H1 (cell line): ENCODE results near the gene RBMS1. TPM values are rescaled to one million over a fixed set of nuclear protein-coding genes. Genes with fewer than 3 reads are reported as not detected.

Experiments
- ASH2L ChIP-seq: fragments of 200-600, 300-600 bp; sonication (generic); IDR thresholded peaks from one replicate; pipeline ENCODE4 v1.7.1; 2017; ENCODE audit warnings: low read length
- JUN ChIP-seq: IDR thresholded peaks from 2 replicates; pipeline ENCODE4 v1.6.1; 2011; ENCODE audit warnings: low read depth, mild to moderate bottlenecking, improper control_type of control experiment, low read length
- POLR2AphosphoS5 ChIP-seq: IDR thresholded peaks from 2 replicates; pipeline ENCODE4 v1.6.1; 2011; ENCODE audit warnings: low read depth, low read length
- SP2 ChIP-seq: IDR thresholded peaks from 2 replicates; pipeline ENCODE4 v1.6.1; 2012; ENCODE audit warnings: mild to moderate bottlenecking, low read length, inconsistent platforms
- polyA plus RNA-seq, 7 experiments: library from polyadenylated mRNA; depleted of rRNA in 3 of 7; stranded (reverse) in 5 of 7; unstranded in 2 of 7; fragments of >200 nt in 5 of 7; fragments of 200-250 nt in 2 of 7; gene quantifications; 1 replicate in 5 of 7; 2 replicates in 1 of 7; 4 replicates in 1 of 7; pipeline versions ENCODE4 v1.2.1 to v1.2.3, GENCODE V29; 2011 to 2013; ENCODE audit warnings: missing spikeins in 2 of 7, mixed read lengths in 2 of 7
- total RNA-seq: library from RNA; stranded (reverse); fragmentation: NEBNext Ultra II Directional; extraction: Animal tissue kit (Norgen Biotek cat#: 25700); gene quantifications from 2 replicates; pipeline ENCODE4 v1.2.1, GENCODE V29; 2021
- TF ChIP-seq, protein P1 (sequence below): fragments of 300-600 bp; sonication (generic); IDR thresholded peaks from 2 replicates; pipeline ENCODE4 v1.7.1; 2012; ENCODE audit warnings: low read length, moderate library complexity, mild to moderate bottlenecking, inconsistent platforms; ENCODE audit not compliant: insufficient replicate concordance
- TF ChIP-seq, protein P2 (sequence below): IDR thresholded peaks from 2 replicates; pipeline ENCODE4 v1.6.1; 2011; ENCODE audit warnings: low read depth, mild to moderate bottlenecking, low read length; ENCODE audit not compliant: insufficient read depth

Gene RBMS1
- total and polyA plus RNA-seq, 2 of the 8 experiments (the other 6 are each of a cell fraction or from before 2014, with no cell fraction given): 53.7 to 60.0 TPM

DNA sequence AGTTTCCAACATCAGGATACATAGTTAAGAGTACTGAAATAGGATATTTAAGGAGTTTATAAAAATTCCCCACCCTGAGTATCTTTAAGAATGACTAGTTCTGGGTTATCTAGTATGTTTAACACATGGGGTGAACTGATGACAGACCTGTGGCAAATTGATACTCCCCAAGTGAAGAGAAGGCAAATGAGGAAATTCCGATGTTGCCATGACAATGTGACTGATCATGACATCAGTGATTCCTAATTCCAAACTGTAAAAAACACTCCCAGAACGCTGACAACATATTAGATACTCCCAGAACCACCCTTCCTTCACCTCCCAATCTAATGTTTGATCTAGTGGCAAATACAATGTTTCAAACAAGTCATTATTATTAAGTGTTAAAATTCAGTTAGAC lies 77.6 kb downstream of the RBMS1 start (continued):
- TF ChIP-seq, protein P1, sequence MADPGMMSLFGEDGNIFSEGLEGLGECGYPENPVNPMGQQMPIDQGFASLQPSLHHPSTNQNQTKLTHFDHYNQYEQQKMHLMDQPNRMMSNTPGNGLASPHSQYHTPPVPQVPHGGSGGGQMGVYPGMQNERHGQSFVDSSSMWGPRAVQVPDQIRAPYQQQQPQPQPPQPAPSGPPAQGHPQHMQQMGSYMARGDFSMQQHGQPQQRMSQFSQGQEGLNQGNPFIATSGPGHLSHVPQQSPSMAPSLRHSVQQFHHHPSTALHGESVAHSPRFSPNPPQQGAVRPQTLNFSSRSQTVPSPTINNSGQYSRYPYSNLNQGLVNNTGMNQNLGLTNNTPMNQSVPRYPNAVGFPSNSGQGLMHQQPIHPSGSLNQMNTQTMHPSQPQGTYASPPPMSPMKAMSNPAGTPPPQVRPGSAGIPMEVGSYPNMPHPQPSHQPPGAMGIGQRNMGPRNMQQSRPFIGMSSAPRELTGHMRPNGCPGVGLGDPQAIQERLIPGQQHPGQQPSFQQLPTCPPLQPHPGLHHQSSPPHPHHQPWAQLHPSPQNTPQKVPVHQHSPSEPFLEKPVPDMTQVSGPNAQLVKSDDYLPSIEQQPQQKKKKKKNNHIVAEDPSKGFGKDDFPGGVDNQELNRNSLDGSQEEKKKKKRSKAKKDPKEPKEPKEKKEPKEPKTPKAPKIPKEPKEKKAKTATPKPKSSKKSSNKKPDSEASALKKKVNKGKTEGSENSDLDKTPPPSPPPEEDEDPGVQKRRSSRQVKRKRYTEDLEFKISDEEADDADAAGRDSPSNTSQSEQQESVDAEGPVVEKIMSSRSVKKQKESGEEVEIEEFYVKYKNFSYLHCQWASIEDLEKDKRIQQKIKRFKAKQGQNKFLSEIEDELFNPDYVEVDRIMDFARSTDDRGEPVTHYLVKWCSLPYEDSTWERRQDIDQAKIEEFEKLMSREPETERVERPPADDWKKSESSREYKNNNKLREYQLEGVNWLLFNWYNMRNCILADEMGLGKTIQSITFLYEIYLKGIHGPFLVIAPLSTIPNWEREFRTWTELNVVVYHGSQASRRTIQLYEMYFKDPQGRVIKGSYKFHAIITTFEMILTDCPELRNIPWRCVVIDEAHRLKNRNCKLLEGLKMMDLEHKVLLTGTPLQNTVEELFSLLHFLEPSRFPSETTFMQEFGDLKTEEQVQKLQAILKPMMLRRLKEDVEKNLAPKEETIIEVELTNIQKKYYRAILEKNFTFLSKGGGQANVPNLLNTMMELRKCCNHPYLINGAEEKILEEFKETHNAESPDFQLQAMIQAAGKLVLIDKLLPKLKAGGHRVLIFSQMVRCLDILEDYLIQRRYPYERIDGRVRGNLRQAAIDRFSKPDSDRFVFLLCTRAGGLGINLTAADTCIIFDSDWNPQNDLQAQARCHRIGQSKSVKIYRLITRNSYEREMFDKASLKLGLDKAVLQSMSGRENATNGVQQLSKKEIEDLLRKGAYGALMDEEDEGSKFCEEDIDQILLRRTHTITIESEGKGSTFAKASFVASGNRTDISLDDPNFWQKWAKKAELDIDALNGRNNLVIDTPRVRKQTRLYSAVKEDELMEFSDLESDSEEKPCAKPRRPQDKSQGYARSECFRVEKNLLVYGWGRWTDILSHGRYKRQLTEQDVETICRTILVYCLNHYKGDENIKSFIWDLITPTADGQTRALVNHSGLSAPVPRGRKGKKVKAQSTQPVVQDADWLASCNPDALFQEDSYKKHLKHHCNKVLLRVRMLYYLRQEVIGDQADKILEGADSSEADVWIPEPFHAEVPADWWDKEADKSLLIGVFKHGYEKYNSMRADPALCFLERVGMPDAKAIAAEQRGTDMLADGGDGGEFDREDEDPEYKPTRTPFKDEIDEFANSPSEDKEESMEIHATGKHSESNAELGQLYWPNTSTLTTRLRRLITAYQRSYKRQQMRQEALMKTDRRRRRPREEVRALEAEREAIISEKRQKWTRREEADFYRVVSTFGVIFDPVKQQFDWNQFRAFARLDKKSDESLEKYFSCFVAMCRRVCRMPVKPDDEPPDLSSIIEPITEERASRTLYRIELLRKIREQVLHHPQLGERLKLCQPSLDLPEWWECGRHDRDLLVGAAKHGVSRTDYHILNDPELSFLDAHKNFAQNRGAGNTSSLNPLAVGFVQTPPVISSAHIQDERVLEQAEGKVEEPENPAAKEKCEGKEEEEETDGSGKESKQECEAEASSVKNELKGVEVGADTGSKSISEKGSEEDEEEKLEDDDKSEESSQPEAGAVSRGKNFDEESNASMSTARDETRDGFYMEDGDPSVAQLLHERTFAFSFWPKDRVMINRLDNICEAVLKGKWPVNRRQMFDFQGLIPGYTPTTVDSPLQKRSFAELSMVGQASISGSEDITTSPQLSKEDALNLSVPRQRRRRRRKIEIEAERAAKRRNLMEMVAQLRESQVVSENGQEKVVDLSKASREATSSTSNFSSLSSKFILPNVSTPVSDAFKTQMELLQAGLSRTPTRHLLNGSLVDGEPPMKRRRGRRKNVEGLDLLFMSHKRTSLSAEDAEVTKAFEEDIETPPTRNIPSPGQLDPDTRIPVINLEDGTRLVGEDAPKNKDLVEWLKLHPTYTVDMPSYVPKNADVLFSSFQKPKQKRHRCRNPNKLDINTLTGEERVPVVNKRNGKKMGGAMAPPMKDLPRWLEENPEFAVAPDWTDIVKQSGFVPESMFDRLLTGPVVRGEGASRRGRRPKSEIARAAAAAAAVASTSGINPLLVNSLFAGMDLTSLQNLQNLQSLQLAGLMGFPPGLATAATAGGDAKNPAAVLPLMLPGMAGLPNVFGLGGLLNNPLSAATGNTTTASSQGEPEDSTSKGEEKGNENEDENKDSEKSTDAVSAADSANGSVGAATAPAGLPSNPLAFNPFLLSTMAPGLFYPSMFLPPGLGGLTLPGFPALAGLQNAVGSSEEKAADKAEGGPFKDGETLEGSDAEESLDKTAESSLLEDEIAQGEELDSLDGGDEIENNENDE: no peak
- no peak for TF ChIP-seq JUN
- TF ChIP-seq, protein P2, sequence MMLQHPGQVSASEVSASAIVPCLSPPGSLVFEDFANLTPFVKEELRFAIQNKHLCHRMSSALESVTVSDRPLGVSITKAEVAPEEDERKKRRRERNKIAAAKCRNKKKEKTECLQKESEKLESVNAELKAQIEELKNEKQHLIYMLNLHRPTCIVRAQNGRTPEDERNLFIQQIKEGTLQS: no peak
- no peak for TF ChIP-seq POLR2AphosphoS5
- TF ChIP-seq ASH2L: no peak
- TF ChIP-seq SP2: no peak
